ENCODE measurements around the gene SCAI.
A peak's percentile ranks its signal among the peaks of the same experiment; 100 is the strongest.

DNA sequence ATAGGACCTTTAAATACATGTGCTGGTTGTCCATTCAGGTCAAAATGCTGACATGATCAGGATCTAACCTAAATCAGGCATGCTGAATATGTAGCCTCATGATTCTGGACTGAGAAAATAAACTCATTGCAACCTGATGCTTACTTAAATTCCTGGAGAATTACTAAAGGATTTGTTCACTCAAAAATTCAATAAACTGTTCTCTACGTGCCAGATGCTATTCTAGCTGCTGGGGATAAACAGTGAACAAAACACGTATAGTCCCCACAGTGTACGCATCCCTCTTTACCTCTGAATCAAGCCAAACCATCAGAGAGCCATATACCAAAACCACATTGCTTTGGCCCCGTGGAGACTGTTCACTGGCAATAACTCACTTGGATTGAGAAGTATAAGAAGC, 6.1 kb downstream of the SCAI start:
- TF ChIP-seq RFX5 (IDR thresholded peaks at IDR 0.05; ENCODE audit: low read depth, low read length) (no peak), CEBPB (IDR thresholded peaks at IDR 0.05; ENCODE audit: low read depth, low read length) (peak; percentile 30; the same call in 1 of the 2 replicates), POLR2A (IDR thresholded peaks at IDR 0.05; ENCODE audit: low read depth, low read length) (no peak), MAZ (IDR thresholded peaks at IDR 0.05; ENCODE audit: borderline replicate concordance, low read depth, low read length) (no peak), MAFK (IDR thresholded peaks at IDR 0.05; ENCODE audit: low read depth, low read length) (peak; percentile 71), RAD21 (IDR thresholded peaks at IDR 0.05; ENCODE audit: low read length) (peak; percentile 20; the same call in 1 of the 2 replicates), FOS (IDR thresholded peaks at IDR 0.05; ENCODE audit: low read depth, low read length) (no peak; the same call in 1 of the 2 replicates), BHLHE40 (IDR thresholded peaks at IDR 0.05; ENCODE audit: low read depth, low read length) (peak; percentile 33; the same call in 1 of the 2 replicates), CHD1 (IDR thresholded peaks at IDR 0.05; ENCODE audit: low read depth, low read length) (no peak), SMC3 (IDR thresholded peaks at IDR 0.05; ENCODE audit: low read depth, low read length) (no peak)
- TF ChIP-seq, protein P1, sequence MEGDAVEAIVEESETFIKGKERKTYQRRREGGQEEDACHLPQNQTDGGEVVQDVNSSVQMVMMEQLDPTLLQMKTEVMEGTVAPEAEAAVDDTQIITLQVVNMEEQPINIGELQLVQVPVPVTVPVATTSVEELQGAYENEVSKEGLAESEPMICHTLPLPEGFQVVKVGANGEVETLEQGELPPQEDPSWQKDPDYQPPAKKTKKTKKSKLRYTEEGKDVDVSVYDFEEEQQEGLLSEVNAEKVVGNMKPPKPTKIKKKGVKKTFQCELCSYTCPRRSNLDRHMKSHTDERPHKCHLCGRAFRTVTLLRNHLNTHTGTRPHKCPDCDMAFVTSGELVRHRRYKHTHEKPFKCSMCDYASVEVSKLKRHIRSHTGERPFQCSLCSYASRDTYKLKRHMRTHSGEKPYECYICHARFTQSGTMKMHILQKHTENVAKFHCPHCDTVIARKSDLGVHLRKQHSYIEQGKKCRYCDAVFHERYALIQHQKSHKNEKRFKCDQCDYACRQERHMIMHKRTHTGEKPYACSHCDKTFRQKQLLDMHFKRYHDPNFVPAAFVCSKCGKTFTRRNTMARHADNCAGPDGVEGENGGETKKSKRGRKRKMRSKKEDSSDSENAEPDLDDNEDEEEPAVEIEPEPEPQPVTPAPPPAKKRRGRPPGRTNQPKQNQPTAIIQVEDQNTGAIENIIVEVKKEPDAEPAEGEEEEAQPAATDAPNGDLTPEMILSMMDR (conservative IDR thresholded peaks at IDR 0.05; ENCODE audit: low read depth, low read length), result no peak
- TF ChIP-seq, protein P2, sequence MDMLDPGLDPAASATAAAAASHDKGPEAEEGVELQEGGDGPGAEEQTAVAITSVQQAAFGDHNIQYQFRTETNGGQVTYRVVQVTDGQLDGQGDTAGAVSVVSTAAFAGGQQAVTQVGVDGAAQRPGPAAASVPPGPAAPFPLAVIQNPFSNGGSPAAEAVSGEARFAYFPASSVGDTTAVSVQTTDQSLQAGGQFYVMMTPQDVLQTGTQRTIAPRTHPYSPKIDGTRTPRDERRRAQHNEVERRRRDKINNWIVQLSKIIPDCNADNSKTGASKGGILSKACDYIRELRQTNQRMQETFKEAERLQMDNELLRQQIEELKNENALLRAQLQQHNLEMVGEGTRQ (IDR thresholded peaks at IDR 0.05; ENCODE audit: low read depth, low read length), result no peak
